Gastrocnemius medialis (tissue), 4 donors: ENCODE measurements around the gene LRATD1. TPM values are rescaled to one million over a fixed set of nuclear protein-coding genes. Genes with fewer than 3 reads are reported as not detected.

Experiments
- ATAC-seq, 2 donors: fragments of 150-250 bp; one replicate each; pipeline ENCODE4 v1.9.1; 2016
- DNase-seq, 2 donors: peaks; one replicate each; pipeline ENCODE4 v3.0.0-alpha.2; 2019
- H3K27ac ChIP-seq, 4 donors: fragments of 200-600 bp; sonication (generic); 1 replicate in 1 of 4; 2 replicates in 3 of 4; pipeline ENCODE4 v1.5.1; 2016 to 2018; ENCODE audit warnings: mild to moderate bottlenecking in 2 of 4, moderate library complexity in 1 of 4
- H3K27me3 ChIP-seq, 3 donors: fragments of 200-600 bp; sonication (generic) in 2 of 3; 1 replicate in 1 of 3; 2 replicates in 2 of 3; pipeline versions ENCODE4 v1.5.1 to v1.6.0; 2016 to 2019; ENCODE audit warnings: mild to moderate bottlenecking in 1 of 3, moderate library complexity in 1 of 3
- H3K36me3 ChIP-seq, 2 donors: fragments of 200-600 bp; sonication (generic) in 1 of 2; one replicate each; pipeline ENCODE4 v1.5.1; 2017 to 2018
- H3K4me1 ChIP-seq, 2 donors: fragments of 200-600 bp; sonication (generic) in 1 of 2; one replicate each; pipeline ENCODE4 v1.5.1; 2016 to 2017; ENCODE audit warnings: mild to moderate bottlenecking in 2 of 2
- H3K4me3 ChIP-seq, 4 donors: fragments of 200-600 bp; sonication (generic) in 3 of 4; 1 replicate in 1 of 4; 2 replicates in 3 of 4; pipeline ENCODE4 v1.5.1; 2016 to 2019; ENCODE audit warnings: mild to moderate bottlenecking in 2 of 4
- H3K9me3 ChIP-seq, 3 donors: fragments of 200-600 bp; sonication (generic) in 2 of 3; 1 replicate in 1 of 3; 2 replicates in 2 of 3; pipeline ENCODE4 v1.5.1; 2016 to 2019
- POLR2A ChIP-seq, 2 donors: fragments of 450-650 bp; IDR thresholded peaks; one replicate each; pipeline ENCODE4 v1.6.1; 2017; ENCODE audit warnings: antibody characterized with exemption in 2 of 2, mild to moderate bottlenecking in 2 of 2, moderate library complexity in 2 of 2
- in situ Hi-C, 4 donors: fragments of 200-750 bp; cut with MboI; loops; one replicate each; pipeline versions ENCODE4 v1.15.0 to v1.8.0; 2017; ENCODE audit warnings: low sequenced_read_pairs in 4 of 4
- intact Hi-C: fragments of 100-400 bp; cut with DNase I; formaldehyde crosslinking; loops from one replicate; pipeline ENCODE4 v1.15.1; 2023; ENCODE audit warnings: low total_unique reads
- total RNA-seq, 4 donors: library from RNA; depleted of rRNA; stranded (reverse); fragments of >200 nt; gene quantifications; one replicate each; pipeline versions ENCODE4 v1.1.0 to v1.2.3, GENCODE V29; 2016
- TF ChIP-seq, protein P1 (sequence below), 5 experiments: fragments of 450-650 bp in 3 of 5; fragments of 200-600 bp in 2 of 5; sonication (generic) in 2 of 5; IDR thresholded peaks in 4 of 5; conservative IDR thresholded peaks in 1 of 5; 1 replicate in 4 of 5; 2 replicates in 1 of 5; pipeline ENCODE4 v1.5.1; 2016 to 2019; ENCODE audit warnings: antibody characterized with exemption in 5 of 5, mild to moderate bottlenecking in 3 of 5, moderate library complexity in 3 of 5

LRATD1 gene
- total RNA-seq, 4 donors from 2014 or later, result 0.33 to 4.9 (median 0.86) TPM

DNA sequence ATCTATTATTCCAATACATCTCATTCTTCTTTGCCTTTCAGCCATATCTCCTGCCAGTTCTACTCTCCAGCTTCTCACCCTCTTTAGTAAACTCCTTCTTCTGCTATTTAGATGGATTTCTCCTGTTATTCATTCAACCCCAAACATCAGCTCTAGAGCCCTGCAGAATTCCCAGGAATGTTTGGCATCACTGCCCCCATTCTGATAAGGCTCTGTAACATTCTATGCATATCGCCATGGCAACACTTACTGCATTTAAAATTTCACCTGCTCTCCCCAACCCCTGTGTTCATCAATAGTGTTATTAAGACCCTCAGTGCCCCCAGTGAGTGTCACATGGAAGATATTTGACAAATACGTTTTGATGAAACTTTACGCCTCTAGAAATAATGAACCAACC is 28.6 kb downstream of the LRATD1 start:
- in situ Hi-C loops (no loop called here), intact Hi-C loops (no loop called here)
- Histone ChIP-seq H3K4me1 (no peaks in the 10 kb centered on the region), H3K4me3 (no peak overlapping the region), H3K9me3 (no peaks in the 10 kb centered on the region), H3K27me3 (no peaks in the 10 kb centered on the region), H3K27ac (no peak overlapping the region), H3K36me3 (no peaks in the 10 kb centered on the region)
- DNase-seq, result no peak
- ATAC-seq, result no peak
- TF ChIP-seq POLR2A (IDR thresholded peaks at IDR 0.05), result no peak
- TF ChIP-seq, protein P1, sequence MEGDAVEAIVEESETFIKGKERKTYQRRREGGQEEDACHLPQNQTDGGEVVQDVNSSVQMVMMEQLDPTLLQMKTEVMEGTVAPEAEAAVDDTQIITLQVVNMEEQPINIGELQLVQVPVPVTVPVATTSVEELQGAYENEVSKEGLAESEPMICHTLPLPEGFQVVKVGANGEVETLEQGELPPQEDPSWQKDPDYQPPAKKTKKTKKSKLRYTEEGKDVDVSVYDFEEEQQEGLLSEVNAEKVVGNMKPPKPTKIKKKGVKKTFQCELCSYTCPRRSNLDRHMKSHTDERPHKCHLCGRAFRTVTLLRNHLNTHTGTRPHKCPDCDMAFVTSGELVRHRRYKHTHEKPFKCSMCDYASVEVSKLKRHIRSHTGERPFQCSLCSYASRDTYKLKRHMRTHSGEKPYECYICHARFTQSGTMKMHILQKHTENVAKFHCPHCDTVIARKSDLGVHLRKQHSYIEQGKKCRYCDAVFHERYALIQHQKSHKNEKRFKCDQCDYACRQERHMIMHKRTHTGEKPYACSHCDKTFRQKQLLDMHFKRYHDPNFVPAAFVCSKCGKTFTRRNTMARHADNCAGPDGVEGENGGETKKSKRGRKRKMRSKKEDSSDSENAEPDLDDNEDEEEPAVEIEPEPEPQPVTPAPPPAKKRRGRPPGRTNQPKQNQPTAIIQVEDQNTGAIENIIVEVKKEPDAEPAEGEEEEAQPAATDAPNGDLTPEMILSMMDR (IDR thresholded peaks at IDR 0.05 in 4 of 5, conservative IDR thresholded peaks at IDR 0.05 in 1 of 5), result no peak

DNA sequence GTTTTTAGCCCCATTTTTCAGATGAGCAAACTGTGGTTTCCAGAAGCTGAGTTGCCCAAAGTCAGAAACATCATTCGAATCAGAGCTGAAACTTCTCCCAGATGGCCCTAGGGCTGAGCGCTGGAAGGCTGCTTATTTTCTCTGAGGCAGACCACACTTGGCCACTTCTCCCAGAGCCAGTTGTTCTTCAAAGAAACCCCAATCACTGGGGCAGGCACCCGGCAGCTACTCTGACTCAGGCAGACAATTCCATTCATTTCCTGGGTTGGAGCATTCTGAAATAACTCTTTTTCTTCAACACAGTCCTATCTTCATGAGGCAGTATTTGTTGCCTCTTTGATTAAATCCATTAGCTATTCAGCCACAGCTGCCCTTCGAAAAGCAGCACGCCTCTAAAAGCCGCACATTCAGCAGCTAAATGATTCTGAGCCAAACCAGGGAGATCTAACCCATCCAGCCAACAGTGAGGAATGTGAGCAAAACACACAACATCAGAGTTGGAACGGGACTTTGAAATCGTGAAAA is 40.9 kb downstream of the LRATD1 start:
- intact Hi-C loops, result no loop called here
- Histone ChIP-seq H3K36me3 (no peaks in the 10 kb centered on the region), H3K27me3 (no peaks in the 10 kb centered on the region), H3K9me3 (no peaks in the 10 kb centered on the region), H3K4me3 (no peak overlapping the region), H3K27ac (no peak overlapping the region), H3K4me1 (no peaks in the 10 kb centered on the region)
- in situ Hi-C loops, result no loop called here
- no peak for DNase-seq
- TF ChIP-seq POLR2A (IDR thresholded peaks at IDR 0.05), result no peak
- TF ChIP-seq, protein P1 (IDR thresholded peaks at IDR 0.05 in 4 of 5, conservative IDR thresholded peaks at IDR 0.05 in 1 of 5), result no peak
- ATAC-seq, result no peak

DNA sequence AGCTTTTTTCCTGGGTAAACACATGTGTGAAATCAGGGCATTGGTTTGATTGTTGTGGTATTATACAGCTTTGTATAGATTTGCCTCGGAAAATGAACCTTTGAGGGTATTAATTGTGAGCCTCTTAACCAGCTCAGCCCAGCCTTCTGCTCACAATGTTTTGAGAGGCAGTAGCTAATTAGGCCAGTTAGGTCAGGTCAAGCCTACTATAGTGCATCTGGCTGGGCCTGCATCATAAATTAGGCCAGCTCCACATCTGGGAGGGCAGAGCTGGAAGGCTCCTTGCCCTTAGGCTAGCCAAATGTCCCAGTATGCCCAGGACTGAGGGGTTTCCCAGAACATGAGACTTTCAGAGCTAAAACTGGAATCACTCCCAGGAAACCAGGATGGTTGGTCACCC is 43.0 kb downstream of the LRATD1 start:
- no peaks in the 10 kb centered on the region for H3K9me3 ChIP-seq
- TF ChIP-seq, protein P1 (IDR thresholded peaks at IDR 0.05 in 4 of 5, conservative IDR thresholded peaks at IDR 0.05 in 1 of 5), result no peak
- TF ChIP-seq POLR2A (IDR thresholded peaks at IDR 0.05), result no peak
- ATAC-seq, result no peak
- H3K27ac ChIP-seq, result no peak overlapping the region
- no peak overlapping the region for H3K4me3 ChIP-seq
- no peaks in the 10 kb centered on the region for H3K36me3 ChIP-seq
- DNase-seq, result no peak
- in situ Hi-C loops, result no loop called here
- H3K27me3 ChIP-seq, result no peaks in the 10 kb centered on the region
- no peaks in the 10 kb centered on the region for H3K4me1 ChIP-seq
- intact Hi-C loops, result no loop called here

DNA sequence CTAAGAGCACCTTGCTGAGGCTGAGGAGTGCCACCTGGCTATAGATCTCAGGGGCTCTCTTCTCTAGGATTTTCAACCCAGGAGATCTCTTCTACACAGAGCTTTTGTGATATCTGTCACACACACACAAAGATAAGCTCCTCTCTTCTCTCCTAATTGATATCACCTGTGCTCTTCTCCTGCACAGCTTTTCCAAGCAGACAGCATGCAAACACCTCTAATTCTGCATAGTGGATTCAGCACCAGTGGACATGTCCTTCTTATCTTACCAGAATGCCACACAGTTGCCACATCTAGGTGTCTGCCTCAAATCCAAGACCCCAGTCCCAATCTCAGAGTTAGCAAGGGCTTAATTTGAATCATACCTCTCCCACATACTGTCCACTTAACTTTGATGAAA is 43.9 kb downstream of the LRATD1 start:
- no peak overlapping the region for H3K27ac ChIP-seq
- no peaks in the 10 kb centered on the region for H3K4me1 ChIP-seq
- TF ChIP-seq, protein P1 (IDR thresholded peaks at IDR 0.05 in 4 of 5, conservative IDR thresholded peaks at IDR 0.05 in 1 of 5), result no peak
- TF ChIP-seq POLR2A (IDR thresholded peaks at IDR 0.05), result no peak
- intact Hi-C loops (no loop called here), in situ Hi-C loops (no loop called here)
- ATAC-seq, result no peak
- no peak for DNase-seq
- H3K4me3 ChIP-seq, result no peak overlapping the region
- no peaks in the 10 kb centered on the region for H3K36me3 ChIP-seq
- H3K9me3 ChIP-seq, result no peaks in the 10 kb centered on the region
- no peaks in the 10 kb centered on the region for H3K27me3 ChIP-seq

DNA sequence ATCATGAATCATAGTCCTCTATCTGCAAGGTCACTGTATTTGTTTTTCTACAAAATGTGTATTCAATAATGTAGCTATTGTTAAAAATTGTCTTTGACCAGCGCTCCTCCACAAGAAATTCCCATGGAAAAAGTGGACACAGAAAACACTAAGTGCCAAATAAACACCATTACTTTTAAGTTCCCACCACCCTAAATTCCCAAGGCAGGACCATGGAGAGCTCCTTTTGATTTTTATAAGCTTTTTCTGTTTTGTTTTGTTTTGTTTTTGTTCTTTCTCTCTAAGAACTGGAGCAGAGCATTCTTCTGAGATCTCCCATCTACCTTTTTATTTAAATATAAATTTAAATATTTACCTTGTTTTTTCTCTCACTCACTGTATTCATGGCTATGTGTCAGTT is 44.5 kb downstream of the LRATD1 start:
- intact Hi-C loops, result no loop called here
- ATAC-seq, result no peak

More for the DNA sequence above, 44.5 kb downstream of the LRATD1 start:
- Histone ChIP-seq H3K36me3 (no peaks in the 10 kb centered on the region), H3K9me3 (no peaks in the 10 kb centered on the region), H3K27ac (no peak overlapping the region), H3K4me1 (no peaks in the 10 kb centered on the region), H3K27me3 (no peaks in the 10 kb centered on the region), H3K4me3 (no peak overlapping the region)
- DNase-seq, result no peak
- in situ Hi-C loops, result no loop called here
- no peak for TF ChIP-seq POLR2A (IDR thresholded peaks at IDR 0.05)
- TF ChIP-seq, protein P1 (IDR thresholded peaks at IDR 0.05 in 4 of 5, conservative IDR thresholded peaks at IDR 0.05 in 1 of 5), result no peak
